Endothelial cell of umbilical vein (primary cell): ENCODE results near the gene CCDC40. TPM values are rescaled to one million over a fixed set of nuclear protein-coding genes. Genes with fewer than 3 reads are reported as not detected.

ENCODE experiments used
- BruUV-seq: library from RNA; stranded (reverse); fragments of 400-500 nt; replicated peaks from 2 replicates; lab custom pipeline; 2021; lab: Mats Ljungman, UMichigan
- CTCF ChIA-PET: fragments of 300-600, 350-600 bp; sonication (Branson Sonifier 250); formaldehyde crosslinking; loops from one replicate; lab custom pipeline; 2021; ENCODE audit warnings: antibody characterized with exemption, inconsistent platforms; lab: Charles Lee
- POLR2A ChIA-PET: fragments of 300-600, 350-600 bp; sonication (Branson Sonifier 250); formaldehyde crosslinking; loops from one replicate; lab custom pipeline; 2021; ENCODE audit warnings: antibody characterized with exemption, inconsistent platforms; lab: Charles Lee
- DNase-seq: peaks from one replicate; pipeline ENCODE4 v3.0.0-alpha.2; 2011; ENCODE audit warnings: low read depth, low spot score
- FAIRE-seq: peaks from 2 replicates; lab custom pipeline; 2011; peaks lifted over from hg19 to GRCh38; lab: Jason Lieb, UNC
- H2AFZ ChIP-seq: 2 replicates; pipeline ENCODE4 v1.6.0; 2012; ENCODE audit warnings: low read depth, low read length, control low read depth, inconsistent platforms
- H3K27ac ChIP-seq: 2 replicates; pipeline ENCODE4 v1.5.1; 2011; ENCODE audit warnings: low read depth, mild to moderate bottlenecking, control low read depth, low read length, moderate library complexity; ENCODE audit not compliant: insufficient read depth
- H3K27me3 ChIP-seq, 2 experiments: 2 replicates each; pipeline versions ENCODE4 v1.6.0 to v1.6.1; 2011; ENCODE audit warnings: low read length in 2 of 2, mixed read lengths in 1 of 2; ENCODE audit not compliant: control insufficient read depth in 2 of 2, insufficient read depth in 2 of 2
- H3K36me3 ChIP-seq, 2 experiments: 2 replicates in 1 of 2; 3 replicates in 1 of 2; pipeline ENCODE4 v1.5.1; 2011; ENCODE audit warnings: low read length in 2 of 2, mild to moderate bottlenecking in 1 of 2, moderate library complexity in 1 of 2; ENCODE audit not compliant: control insufficient read depth in 2 of 2, insufficient read depth in 2 of 2; ENCODE audit errors: extremely low read depth in 1 of 2
- H3K4me1 ChIP-seq: 3 replicates; pipeline ENCODE4 v1.5.1; 2011; ENCODE audit warnings: mild to moderate bottlenecking, low read length; ENCODE audit not compliant: control insufficient read depth, insufficient read depth; ENCODE audit errors: extremely low read depth
- H3K4me2 ChIP-seq: 2 replicates; pipeline ENCODE4 v1.6.1; 2011; ENCODE audit warnings: low read length, control low read depth, mixed read lengths; ENCODE audit not compliant: insufficient read depth
- H3K4me3 ChIP-seq, 3 experiments: fragments of 200-600 bp in 1 of 3; sonication (generic), shearing (Covaris generic) in 1 of 3; replicated peaks in 1 of 3; 2 replicates each; pipeline ENCODE4 v1.5.1; 2011 to 2016; ENCODE audit warnings: control low read depth in 3 of 3, low read length in 3 of 3, mild to moderate bottlenecking in 2 of 3, inconsistent platforms in 1 of 3, low read depth in 1 of 3, moderate library complexity in 1 of 3; ENCODE audit not compliant: insufficient read depth in 1 of 3
- H3K79me2 ChIP-seq: 2 replicates; pipeline ENCODE4 v1.6.0; 2012; ENCODE audit warnings: low read length, inconsistent platforms; ENCODE audit not compliant: control insufficient read depth, insufficient read depth
- H3K9ac ChIP-seq: replicated peaks from 2 replicates; pipeline ENCODE3; 2011; ENCODE audit warnings: low read length, control low read depth; ENCODE audit not compliant: insufficient read depth; ENCODE audit errors: extremely low read depth
- H3K9me1 ChIP-seq: replicated peaks from 3 replicates; pipeline ENCODE4 v1.6.0; 2011; ENCODE audit warnings: mild to moderate bottlenecking, low read length; ENCODE audit not compliant: control insufficient read depth, insufficient read depth; ENCODE audit errors: extremely low read depth
- H3K9me3 ChIP-seq: replicated peaks from 2 replicates; pipeline ENCODE4 v1.5.1; 2012; ENCODE audit warnings: low read length, inconsistent platforms; ENCODE audit not compliant: control insufficient read depth, insufficient read depth
- H4K20me1 ChIP-seq: replicated peaks from 2 replicates; pipeline ENCODE3; 2011; ENCODE audit warnings: mild to moderate bottlenecking, low read length; ENCODE audit not compliant: control insufficient read depth, insufficient read depth; ENCODE audit errors: extremely low read depth
- EZH2 ChIP-seq: IDR thresholded peaks from 2 replicates; pipeline ENCODE4 v1.6.1; 2012; ENCODE audit warnings: borderline replicate concordance, low read depth, mild to moderate bottlenecking, moderate library complexity, low read length, inconsistent platforms; ENCODE audit not compliant: severe bottlenecking
- FOS ChIP-seq: IDR thresholded peaks from 2 replicates; pipeline ENCODE4 v1.6.1; 2011; ENCODE audit warnings: mild to moderate bottlenecking, low read length, moderate library complexity, borderline replicate concordance; ENCODE audit not compliant: insufficient read depth
- GATA2 ChIP-seq: IDR thresholded peaks from 2 replicates; pipeline ENCODE4 v1.7.0; 2011; ENCODE audit warnings: low read depth, mild to moderate bottlenecking, moderate library complexity, mixed read lengths, low read length; ENCODE audit not compliant: insufficient read length, insufficient read depth
- JUN ChIP-seq: IDR thresholded peaks from 2 replicates; pipeline ENCODE4 v1.6.1; 2011; ENCODE audit warnings: borderline replicate concordance, low read depth; ENCODE audit not compliant: insufficient read length, insufficient read depth
- MYC ChIP-seq: IDR thresholded peaks from one replicate; pipeline ENCODE4 v1.6.1; 2011; ENCODE audit warnings: mild to moderate bottlenecking, low read depth, low read length
- POLR2A ChIP-seq: IDR thresholded peaks from 2 replicates; pipeline ENCODE4 v1.6.1; 2012; ENCODE audit warnings: low read depth, mild to moderate bottlenecking, control low read depth, low read length
- POLR2AphosphoS5 ChIP-seq: IDR thresholded peaks from 2 replicates; pipeline ENCODE4 v1.6.1; 2012; ENCODE audit warnings: low read depth, mild to moderate bottlenecking, control low read depth, low read length, moderate library complexity; ENCODE audit not compliant: insufficient read depth
- dilution Hi-C: fragments of 300-500 bp; cut with MboI; formaldehyde crosslinking; loops from one replicate; pipeline ENCODE4 v1.15.0; 2019; ENCODE audit warnings: low sequenced_read_pairs; ENCODE audit not compliant: extremely low pct_ligation_motif_present
- intact Hi-C: fragments of 100-400 bp; cut with micrococcal nuclease; formaldehyde crosslinking; loops from one replicate; pipeline ENCODE4 v1.10.0; 2022
- polyA plus RNA-seq, 4 experiments: library from polyadenylated mRNA; depleted of rRNA in 3 of 4; stranded (reverse) in 3 of 4; unstranded in 1 of 4; fragments of >200 nt; gene quantifications; 2 replicates each; pipeline versions ENCODE4 v1.2.1 to v1.2.3, GENCODE V29; 2011 to 2012; ENCODE audit warnings: missing spikeins in 1 of 4
- total RNA-seq: library from RNA; stranded (reverse); gene quantifications from 2 replicates; pipeline ENCODE4 v1.2.3, GENCODE V29; 2021
- TF ChIP-seq, protein P1 (sequence below), 2 donors: IDR thresholded peaks; 1 replicate in 1 of 2; 2 replicates in 1 of 2; pipeline ENCODE4 v1.5.1; 2011; ENCODE audit warnings: low read length in 2 of 2, mild to moderate bottlenecking in 2 of 2, moderate library complexity in 2 of 2, control low read depth in 1 of 2, inconsistent platforms in 1 of 2, low read depth in 1 of 2; ENCODE audit not compliant: insufficient read depth in 1 of 2; ENCODE audit errors: extremely low read depth in 1 of 2
- TF ChIP-seq, protein P2 (sequence below): IDR thresholded peaks from 2 replicates; pipeline ENCODE4 v1.6.1; 2011; ENCODE audit not compliant: insufficient read depth, insufficient read length

CCDC40 gene
- total and polyA plus RNA-seq, 2 donors (not counting 3 experiments of a cell fraction or from before 2014, with no cell fraction given), result 1.4 to 5.5 TPM

DNA sequence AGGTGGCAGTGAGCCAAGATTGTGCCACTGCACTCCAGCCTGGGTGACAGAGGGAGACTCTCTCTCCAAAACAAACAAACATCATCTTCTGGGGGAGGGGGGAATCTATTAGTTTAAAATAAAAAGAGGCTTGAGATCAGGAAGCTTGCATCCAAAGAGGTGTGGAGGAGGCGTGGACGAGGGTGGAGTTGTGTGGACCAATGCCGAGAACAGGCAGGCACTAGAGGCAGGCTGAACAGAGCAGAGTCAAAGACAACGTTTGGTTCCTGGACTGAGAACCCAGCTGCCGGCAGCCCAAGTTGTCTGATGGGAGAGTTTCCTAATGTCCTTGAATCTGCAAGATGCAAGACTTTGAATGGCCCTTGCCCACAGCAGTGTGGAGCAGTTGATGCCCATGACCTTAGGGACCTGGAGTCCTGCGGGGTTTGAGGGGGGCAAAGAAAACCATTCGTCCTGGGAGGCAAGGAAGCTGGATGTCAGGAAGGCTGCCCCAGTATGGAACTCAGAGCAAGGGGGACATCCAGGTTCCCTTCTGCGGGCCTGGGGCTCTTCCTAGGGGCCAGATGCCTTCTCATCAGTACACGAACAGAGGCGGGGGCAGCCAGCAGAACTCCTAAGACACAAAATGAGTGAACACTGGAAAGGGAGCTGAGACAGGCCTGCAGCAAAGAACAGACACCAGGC is 9.9 kb upstream of the CCDC40 start:
- Histone ChIP-seq H3K27me3 (no peaks in the 10 kb centered on the region), H4K20me1 (no peaks in the 10 kb centered on the region), H3K9ac (no peak overlapping the region), H3K9me1 (no peaks in the 10 kb centered on the region), H3K4me1 (peaks cover 10% of the 10 kb centered on the region), H3K9me3 (no peaks in the 10 kb centered on the region), H3K4me3 (no peak overlapping the region), H3K4me2 (no peak overlapping the region), H3K36me3 (no peaks in the 10 kb centered on the region), H3K79me2 (peaks cover 38% of the 10 kb centered on the region), H2AFZ (no peak overlapping the region), H3K27ac (no peak overlapping the region)
- dilution Hi-C loops (no loop called here), intact Hi-C loops (no loop called here)
- DNase-seq (no peak), FAIRE-seq (no peak)
- TF ChIP-seq JUN (no peak), POLR2A (no peak), MYC (no peak), GATA2 (no peak), FOS (no peak), EZH2 (no peak), POLR2AphosphoS5 (no peak)
- TF ChIP-seq, protein P1, sequence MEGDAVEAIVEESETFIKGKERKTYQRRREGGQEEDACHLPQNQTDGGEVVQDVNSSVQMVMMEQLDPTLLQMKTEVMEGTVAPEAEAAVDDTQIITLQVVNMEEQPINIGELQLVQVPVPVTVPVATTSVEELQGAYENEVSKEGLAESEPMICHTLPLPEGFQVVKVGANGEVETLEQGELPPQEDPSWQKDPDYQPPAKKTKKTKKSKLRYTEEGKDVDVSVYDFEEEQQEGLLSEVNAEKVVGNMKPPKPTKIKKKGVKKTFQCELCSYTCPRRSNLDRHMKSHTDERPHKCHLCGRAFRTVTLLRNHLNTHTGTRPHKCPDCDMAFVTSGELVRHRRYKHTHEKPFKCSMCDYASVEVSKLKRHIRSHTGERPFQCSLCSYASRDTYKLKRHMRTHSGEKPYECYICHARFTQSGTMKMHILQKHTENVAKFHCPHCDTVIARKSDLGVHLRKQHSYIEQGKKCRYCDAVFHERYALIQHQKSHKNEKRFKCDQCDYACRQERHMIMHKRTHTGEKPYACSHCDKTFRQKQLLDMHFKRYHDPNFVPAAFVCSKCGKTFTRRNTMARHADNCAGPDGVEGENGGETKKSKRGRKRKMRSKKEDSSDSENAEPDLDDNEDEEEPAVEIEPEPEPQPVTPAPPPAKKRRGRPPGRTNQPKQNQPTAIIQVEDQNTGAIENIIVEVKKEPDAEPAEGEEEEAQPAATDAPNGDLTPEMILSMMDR (IDR thresholded peaks at IDR 0.05; ENCODE audit: extremely low read depth in 1 of 2, insufficient read depth in 1 of 2, low read depth in 1 of 2, low read length in 2 of 2), result no peak
- TF ChIP-seq, protein P2, sequence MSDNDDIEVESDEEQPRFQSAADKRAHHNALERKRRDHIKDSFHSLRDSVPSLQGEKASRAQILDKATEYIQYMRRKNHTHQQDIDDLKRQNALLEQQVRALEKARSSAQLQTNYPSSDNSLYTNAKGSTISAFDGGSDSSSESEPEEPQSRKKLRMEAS, result no peak
- POLR2A ChIA-PET, result no interaction called here
- CTCF ChIA-PET, result interaction anchor here (0.9 to 5.1 kb wide), 5 partner anchors 18 to 182 kb away, joined by 3 to 23 read pairs (median 3); no protein-coding TSS in a partner anchor
- no TSS peak for BruUV-seq
